Measurements from ENCODE around the gene SORBS2.

Gene SORBS2

GRCh38 chr4:185662030-185662778 is 149.8 kb downstream of the SORBS2 start:
- Histone ChIP-seq H3K4me3 (ENCODE audit: low read depth, low read length) (no peak overlapping the region), H3K27ac (no peak overlapping the region), H3K36me3 (replicated peaks) (peaks cover 25% of the 10 kb centered on the region), H3K27me3 (replicated peaks) (no peaks in the 10 kb centered on the region)
- in situ Hi-C loops (cut with HindIII; ENCODE audit: low pct_ligation_motif_present, low sequenced_read_pairs), result loop anchor here (25.0 kb wide), 1 partner anchor 350 kb away; no protein-coding TSS in a partner anchor
- TF ChIP-seq CTCF (IDR thresholded peaks at IDR 0.05; ENCODE audit: low read depth, low read length, missing control alignments), result no peak
- no peak for DNase-seq

GRCh38 chr4:185660340-185660739 is 151.7 kb downstream of the SORBS2 start:
- in situ Hi-C loops (cut with HindIII; ENCODE audit: low pct_ligation_motif_present, low sequenced_read_pairs), result loop anchor here (25.0 kb wide), 1 partner anchor 352 kb away; no protein-coding TSS in a partner anchor
- Histone ChIP-seq H3K4me3 (ENCODE audit: low read depth, low read length) (no peak overlapping the region), H3K27me3 (replicated peaks) (no peaks in the 10 kb centered on the region), H3K27ac (no peak overlapping the region), H3K36me3 (replicated peaks) (peaks cover 19% of the 10 kb centered on the region)
- no peak for DNase-seq
- TF ChIP-seq CTCF (IDR thresholded peaks at IDR 0.05; ENCODE audit: low read depth, low read length, missing control alignments), result no peak

GRCh38 chr4:185657699-185658098 is 154.3 kb downstream of the SORBS2 start:
- DNase-seq, result peak; percentile 44
- in situ Hi-C loops (cut with HindIII; ENCODE audit: low pct_ligation_motif_present, low sequenced_read_pairs), result loop anchor here (25.0 kb wide), 1 partner anchor 355 kb away; no protein-coding TSS in a partner anchor
- no peaks in the 10 kb centered on the region for H3K27me3 ChIP-seq (replicated peaks)

GRCh38 chr4:185657183-185657582 is 154.8 kb downstream of the SORBS2 start:
- in situ Hi-C loops (cut with HindIII; ENCODE audit: low pct_ligation_motif_present, low sequenced_read_pairs), result loop anchor here (25.0 kb wide), 1 partner anchor 355 kb away; no protein-coding TSS in a partner anchor
- H3K27me3 ChIP-seq (replicated peaks), result no peaks in the 10 kb centered on the region
- TF ChIP-seq CTCF (IDR thresholded peaks at IDR 0.05; ENCODE audit: low read depth, low read length, missing control alignments), result no peak
- no peak for DNase-seq
- H3K27ac ChIP-seq, result peak overlapping the region; percentile 19
- peaks cover 22% of the 10 kb centered on the region for H3K36me3 ChIP-seq (replicated peaks)
- H3K4me3 ChIP-seq (ENCODE audit: low read depth, low read length), result peak overlapping the region; percentile 47

More at GRCh38 chr4:185657699-185658098, 154.3 kb downstream of the SORBS2 start:
- no peak for TF ChIP-seq CTCF (IDR thresholded peaks at IDR 0.05; ENCODE audit: low read depth, low read length, missing control alignments)
- Histone ChIP-seq H3K27ac (peak overlapping the region; percentile 19), H3K4me3 (ENCODE audit: low read depth, low read length) (no peak overlapping the region), H3K36me3 (replicated peaks) (peaks cover 18% of the 10 kb centered on the region)

GRCh38 chr4:185656467-185656931 is 155.5 kb downstream of the SORBS2 start:
- peak overlapping the region; percentile 19 for H3K27ac ChIP-seq
- peaks cover 19% of the 10 kb centered on the region for H3K36me3 ChIP-seq (replicated peaks)
- peak; percentile 84 for TF ChIP-seq CTCF (IDR thresholded peaks at IDR 0.05; ENCODE audit: low read depth, low read length, missing control alignments)
- H3K27me3 ChIP-seq (replicated peaks), result no peaks in the 10 kb centered on the region
- in situ Hi-C loops (cut with HindIII; ENCODE audit: low pct_ligation_motif_present, low sequenced_read_pairs), result loop anchor here (25.0 kb wide), 1 partner anchor 356 kb away; no protein-coding TSS in a partner anchor
- H3K4me3 ChIP-seq (ENCODE audit: low read depth, low read length), result peak overlapping the region; percentile 47
- DNase-seq, result peak; percentile 66

All from brain microvascular endothelial cell (primary cell).